Cerebellar cortex (tissue), 1 donor: ENCODE measurements around the gene LRRC38.

ENCODE experiments used
- DNase-seq: peaks from one replicate; pipeline ENCODE4 v3.0.0-alpha.2; 2015; ENCODE audit warnings: low spot score

Gene LRRC38

GRCh38 chr1:13516606-13517005 lies 2.8 kb upstream of the LRRC38 start:
- no peak for DNase-seq

- no peak for DNase-seq
These were observed 1.0 kb upstream of the LRRC38 start for GRCh38 chr1:13514821-13515220.

- DNase-seq: no peak
These were observed 524 bp downstream of the LRRC38 start for GRCh38 chr1:13513063-13513894.

- no peak for DNase-seq
These were observed 1.3 kb downstream of the LRRC38 start for GRCh38 chr1:13512472-13512871.

GRCh38 chr1:13510499-13510898 lies 3.3 kb downstream of the LRRC38 start:
- DNase-seq: no peak

GRCh38 chr1:13507075-13507474 lies 6.7 kb downstream of the LRRC38 start:
- no peak for DNase-seq

- no peak for DNase-seq
These were observed 8.8 kb downstream of the LRRC38 start for GRCh38 chr1:13505020-13505419.

- no peak for DNase-seq
These were observed 13.0 kb downstream of the LRRC38 start for GRCh38 chr1:13500806-13501205.

GRCh38 chr1:13499422-13499821 lies 14.4 kb downstream of the LRRC38 start:
- no peak for DNase-seq

GRCh38 chr1:13498553-13498952 lies 15.2 kb downstream of the LRRC38 start:
- no peak for DNase-seq

- no peak for DNase-seq
These were observed 18.6 kb downstream of the LRRC38 start for GRCh38 chr1:13495186-13495585.

GRCh38 chr1:13494712-13495111 lies 19.1 kb downstream of the LRRC38 start:
- no peak for DNase-seq

GRCh38 chr1:13494025-13494424 lies 19.8 kb downstream of the LRRC38 start:
- DNase-seq: no peak

GRCh38 chr1:13492711-13493110 lies 21.1 kb downstream of the LRRC38 start:
- DNase-seq: no peak

GRCh38 chr1:13487957-13488356 lies 25.8 kb downstream of the LRRC38 start:
- no peak for DNase-seq

GRCh38 chr1:13487143-13487868 lies 26.5 kb downstream of the LRRC38 start:
- DNase-seq: no peak

- no peak for DNase-seq
These were observed 29.9 kb downstream of the LRRC38 start for GRCh38 chr1:13483946-13484345.

GRCh38 chr1:13482600-13482999 lies 31.2 kb downstream of the LRRC38 start:
- DNase-seq: no peak

- no peak for DNase-seq
These were observed 34.5 kb downstream of the LRRC38 start for GRCh38 chr1:13479171-13479856.

GRCh38 chr1:13478692-13479091 lies 35.1 kb downstream of the LRRC38 start:
- DNase-seq: no peak

- no peak for DNase-seq
These were observed 44.5 kb downstream of the LRRC38 start for GRCh38 chr1:13469343-13469742.

- DNase-seq: no peak
These were observed 48.3 kb downstream of the LRRC38 start for GRCh38 chr1:13465515-13465914.

GRCh38 chr1:13462682-13463081 lies 51.1 kb downstream of the LRRC38 start:
- DNase-seq: no peak
